ENCODE results near the gene LSMEM2.

DNA sequence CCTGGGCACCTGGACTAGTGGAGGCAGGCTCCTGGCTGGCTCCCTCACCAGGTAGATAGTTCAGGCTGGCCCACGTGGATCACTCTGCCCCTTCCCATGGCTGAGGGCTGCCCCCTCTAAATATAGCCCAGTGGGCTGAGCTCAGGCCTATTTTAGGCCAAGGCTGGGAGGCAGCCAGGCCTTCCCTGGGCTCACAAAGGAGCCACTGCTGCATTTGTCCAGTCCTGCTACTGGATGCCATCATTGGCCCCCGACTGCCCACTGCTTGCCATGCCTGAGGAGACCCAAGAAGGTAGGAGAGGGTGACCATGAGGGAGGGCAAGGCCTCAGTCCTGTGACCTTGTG, at the start of gene LSMEM2:
- TF ChIP-seq POLR2A (IDR thresholded peaks at IDR 0.05): peak in 1 of 2 donors; percentile 23
- TF ChIP-seq, protein P1, sequence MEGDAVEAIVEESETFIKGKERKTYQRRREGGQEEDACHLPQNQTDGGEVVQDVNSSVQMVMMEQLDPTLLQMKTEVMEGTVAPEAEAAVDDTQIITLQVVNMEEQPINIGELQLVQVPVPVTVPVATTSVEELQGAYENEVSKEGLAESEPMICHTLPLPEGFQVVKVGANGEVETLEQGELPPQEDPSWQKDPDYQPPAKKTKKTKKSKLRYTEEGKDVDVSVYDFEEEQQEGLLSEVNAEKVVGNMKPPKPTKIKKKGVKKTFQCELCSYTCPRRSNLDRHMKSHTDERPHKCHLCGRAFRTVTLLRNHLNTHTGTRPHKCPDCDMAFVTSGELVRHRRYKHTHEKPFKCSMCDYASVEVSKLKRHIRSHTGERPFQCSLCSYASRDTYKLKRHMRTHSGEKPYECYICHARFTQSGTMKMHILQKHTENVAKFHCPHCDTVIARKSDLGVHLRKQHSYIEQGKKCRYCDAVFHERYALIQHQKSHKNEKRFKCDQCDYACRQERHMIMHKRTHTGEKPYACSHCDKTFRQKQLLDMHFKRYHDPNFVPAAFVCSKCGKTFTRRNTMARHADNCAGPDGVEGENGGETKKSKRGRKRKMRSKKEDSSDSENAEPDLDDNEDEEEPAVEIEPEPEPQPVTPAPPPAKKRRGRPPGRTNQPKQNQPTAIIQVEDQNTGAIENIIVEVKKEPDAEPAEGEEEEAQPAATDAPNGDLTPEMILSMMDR (IDR thresholded peaks at IDR 0.05): no peak
